C4-2B (cell line): ENCODE data around the gene ENPP6.

Experiments used
- CTCF ChIP-seq: fragments of 450-650 bp; conservative IDR thresholded peaks from 2 replicates; pipeline ENCODE4 v1.5.1; 2017; ENCODE audit warnings: mild to moderate bottlenecking
- ZFX ChIP-seq: fragments of 450-650 bp; IDR thresholded peaks from 2 replicates; pipeline ENCODE4 v1.6.1; 2017

GRCh38 chr4:184250795-184251669 lies 33.4 kb upstream of the ENPP6 start:
- TF ChIP-seq CTCF, result peak; percentile 80
- no peak for TF ChIP-seq ZFX
